Esophagus squamous epithelium (tissue), 4 donors: ENCODE data around the gene CAPN11.

Experiments used
- CTCF ChIP-seq, 6 experiments: fragments of 450-650 bp in 4 of 6; fragments of 200-600 bp in 2 of 6; sonication (generic) in 2 of 6; IDR thresholded peaks; one replicate each; pipeline ENCODE4 v1.5.1; 2016 to 2019; ENCODE audit warnings: antibody characterized with exemption in 6 of 6, mild to moderate bottlenecking in 4 of 6, moderate library complexity in 4 of 6
- POLR2A ChIP-seq, 4 donors: fragments of 450-650 bp; IDR thresholded peaks; one replicate each; pipeline ENCODE4 v1.6.1; 2017; ENCODE audit warnings: antibody characterized with exemption in 4 of 4, mild to moderate bottlenecking in 4 of 4, moderate library complexity in 3 of 4

- TF ChIP-seq CTCF (IDR thresholded peaks at IDR 0.05) (no peak), POLR2A (IDR thresholded peaks at IDR 0.05) (no peak)
Measured at GRCh38 chr6:44183783-44184182, 25.2 kb downstream of the CAPN11 start.
